GM21576 (cell line): ENCODE data around the gene DMKN.

Source experiments
- ATAC-seq: cut with Tn5 transposase; IDR thresholded peaks from one replicate; pipeline ENCODE4 v1.9.1; 2021; ENCODE audit warnings: mild to moderate bottlenecking, moderate library complexity; ENCODE audit not compliant: unreplicated experiment

The DMKN gene

GRCh38 chr19:35528218-35529038 is 15.0 kb upstream of the DMKN start, which contains the start of gene SBSN:
Gene SBSN (minus strand): TSS chr19:35528311. CDS start chr19:35528281, 30 bp downstream.
- ATAC-seq = no peak

- ATAC-seq = no peak
Measured at GRCh38 chr19:35525873-35526272, 12.4 kb upstream of the DMKN start.

- ATAC-seq = no peak
Measured at GRCh38 chr19:35524181-35524837, 10.9 kb upstream of the DMKN start.

- no peak for ATAC-seq
Measured at GRCh38 chr19:35522745-35523327, 9.4 kb upstream of the DMKN start.

- ATAC-seq = no peak
Measured at GRCh38 chr19:35521124-35521743, 7.8 kb upstream of the DMKN start.

GRCh38 chr19:35519291-35519690 is 5.8 kb upstream of the DMKN start:
- ATAC-seq = no peak

- ATAC-seq = no peak
Measured at GRCh38 chr19:35518313-35518712, 4.9 kb upstream of the DMKN start.

- no peak for ATAC-seq
Measured at GRCh38 chr19:35517342-35517741, 3.9 kb upstream of the DMKN start.

GRCh38 chr19:35516310-35516709 is 2.9 kb upstream of the DMKN start:
- ATAC-seq = no peak

GRCh38 chr19:35514282-35514809 is 897 bp upstream of the DMKN start:
- ATAC-seq = no peak

GRCh38 chr19:35512831-35513627 is 420 bp downstream of the DMKN start:
- ATAC-seq = no peak

GRCh38 chr19:35511337-35511736 is 2.1 kb downstream of the DMKN start:
- ATAC-seq = no peak

GRCh38 chr19:35510626-35510964 is 2.9 kb downstream of the DMKN start:
- ATAC-seq = no peak

- no peak for ATAC-seq
Measured at GRCh38 chr19:35509861-35510625, 3.4 kb downstream of the DMKN start.

- ATAC-seq = no peak
Measured at GRCh38 chr19:35509018-35509652, 4.3 kb downstream of the DMKN start.

GRCh38 chr19:35508129-35508528 is 5.3 kb downstream of the DMKN start:
- ATAC-seq = no peak

GRCh38 chr19:35507561-35507960 is 5.9 kb downstream of the DMKN start:
- ATAC-seq = no peak

GRCh38 chr19:35506011-35506410 is 7.4 kb downstream of the DMKN start:
- ATAC-seq = no peak

- no peak for ATAC-seq
Measured at GRCh38 chr19:35502751-35503150, 10.7 kb downstream of the DMKN start.
